Sigmoid colon (tissue), 4 donors: Measurements from ENCODE around the gene ZER1.

Source experiments
- CTCF ChIP-seq, 4 experiments: fragments of 450-650 bp in 3 of 4; fragments of 200-600 bp in 1 of 4; IDR thresholded peaks; one replicate each; pipeline ENCODE4 v1.5.1; 2016 to 2019; ENCODE audit warnings: antibody characterized with exemption in 4 of 4, mild to moderate bottlenecking in 3 of 4, moderate library complexity in 2 of 4
- EP300 ChIP-seq, 4 donors: sonication (generic); formaldehyde crosslinking; IDR thresholded peaks; one replicate each; pipeline ENCODE4 v1.6.1; 2017; ENCODE audit warnings: antibody characterized with exemption in 4 of 4
- POLR2A ChIP-seq, 2 donors: fragments of 450-650 bp; IDR thresholded peaks; one replicate each; pipeline ENCODE4 v1.6.1; 2016; ENCODE audit warnings: antibody characterized with exemption in 2 of 2, mild to moderate bottlenecking in 2 of 2, moderate library complexity in 2 of 2
- POLR2AphosphoS5 ChIP-seq, 4 donors: sonication (generic); formaldehyde crosslinking; IDR thresholded peaks; one replicate each; pipeline ENCODE4 v1.6.1; 2017; ENCODE audit warnings: antibody characterized with exemption in 4 of 4

DNA sequence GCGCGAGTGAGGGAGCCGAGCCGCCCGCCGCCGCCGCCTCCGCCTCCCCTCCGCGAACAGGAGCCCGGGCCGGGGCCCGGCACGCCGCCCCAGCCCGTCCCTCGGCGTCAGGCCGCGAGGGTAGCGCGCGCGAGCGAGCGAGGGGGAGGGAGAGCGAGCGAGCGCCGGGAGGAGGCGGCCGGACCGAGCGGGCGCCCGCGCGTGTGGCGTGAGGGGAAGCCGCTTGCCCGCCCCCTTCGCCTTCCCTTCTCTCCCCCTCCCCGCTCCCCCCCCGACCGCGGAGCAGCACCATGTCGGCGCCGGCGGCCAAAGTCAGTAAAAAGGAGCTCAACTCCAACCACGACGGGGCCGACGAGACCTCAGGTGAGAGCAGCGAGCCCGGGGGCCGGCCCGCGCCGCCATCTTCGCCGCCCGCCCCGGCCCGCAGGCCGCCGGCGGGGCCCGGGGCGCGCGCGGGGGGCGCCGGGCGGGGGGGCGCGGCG is 82.4 kb downstream of the ZER1 start:
- TF ChIP-seq POLR2A (IDR thresholded peaks at IDR 0.05) (no peak), CTCF (IDR thresholded peaks at IDR 0.05) (no peak), EP300 (IDR thresholded peaks at IDR 0.05) (no peak), POLR2AphosphoS5 (IDR thresholded peaks at IDR 0.05) (no peak)
